ENCODE measurements around the gene C16orf54. TPM values are rescaled to one million over a fixed set of nuclear protein-coding genes. Genes with fewer than 3 reads are reported as not detected.
A peak's percentile ranks its signal among the peaks of the same experiment; 100 is the strongest.

The C16orf54 gene
- total and polyA plus RNA-seq, 9 of the 15 experiments (the other 6 are each of a cell fraction or from before 2014, with no cell fraction given): 0.09 TPM; not detected in 8

GRCh38 chr16:29710227-29711219 lies 35.3 kb downstream of the C16orf54 start (continued):
- TF ChIP-seq, protein P1, sequence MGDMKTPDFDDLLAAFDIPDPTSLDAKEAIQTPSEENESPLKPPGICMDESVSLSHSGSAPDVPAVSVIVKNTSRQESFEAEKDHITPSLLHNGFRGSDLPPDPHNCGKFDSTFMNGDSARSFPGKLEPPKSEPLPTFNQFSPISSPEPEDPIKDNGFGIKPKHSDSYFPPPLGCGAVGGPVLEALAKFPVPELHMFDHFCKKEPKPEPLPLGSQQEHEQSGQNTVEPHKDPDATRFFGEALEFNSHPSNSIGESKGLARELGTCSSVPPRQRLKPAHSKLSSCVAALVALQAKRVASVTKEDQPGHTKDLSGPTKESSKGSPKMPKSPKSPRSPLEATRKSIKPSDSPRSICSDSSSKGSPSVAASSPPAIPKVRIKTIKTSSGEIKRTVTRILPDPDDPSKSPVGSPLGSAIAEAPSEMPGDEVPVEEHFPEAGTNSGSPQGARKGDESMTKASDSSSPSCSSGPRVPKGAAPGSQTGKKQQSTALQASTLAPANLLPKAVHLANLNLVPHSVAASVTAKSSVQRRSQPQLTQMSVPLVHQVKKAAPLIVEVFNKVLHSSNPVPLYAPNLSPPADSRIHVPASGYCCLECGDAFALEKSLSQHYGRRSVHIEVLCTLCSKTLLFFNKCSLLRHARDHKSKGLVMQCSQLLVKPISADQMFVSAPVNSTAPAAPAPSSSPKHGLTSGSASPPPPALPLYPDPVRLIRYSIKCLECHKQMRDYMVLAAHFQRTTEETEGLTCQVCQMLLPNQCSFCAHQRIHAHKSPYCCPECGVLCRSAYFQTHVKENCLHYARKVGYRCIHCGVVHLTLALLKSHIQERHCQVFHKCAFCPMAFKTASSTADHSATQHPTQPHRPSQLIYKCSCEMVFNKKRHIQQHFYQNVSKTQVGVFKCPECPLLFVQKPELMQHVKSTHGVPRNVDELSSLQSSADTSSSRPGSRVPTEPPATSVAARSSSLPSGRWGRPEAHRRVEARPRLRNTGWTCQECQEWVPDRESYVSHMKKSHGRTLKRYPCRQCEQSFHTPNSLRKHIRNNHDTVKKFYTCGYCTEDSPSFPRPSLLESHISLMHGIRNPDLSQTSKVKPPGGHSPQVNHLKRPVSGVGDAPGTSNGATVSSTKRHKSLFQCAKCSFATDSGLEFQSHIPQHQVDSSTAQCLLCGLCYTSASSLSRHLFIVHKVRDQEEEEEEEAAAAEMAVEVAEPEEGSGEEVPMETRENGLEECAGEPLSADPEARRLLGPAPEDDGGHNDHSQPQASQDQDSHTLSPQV (IDR thresholded peaks at IDR 0.05): peak; percentile 76
- peak; percentile 51 for TF ChIP-seq CXXC5 (CRISPR knock-in tag; IDR thresholded peaks at IDR 0.05)
- TF ChIP-seq SMARCA4 (IDR thresholded peaks at IDR 0.05): 0 out of 2 replicates have a peak, but pooled peaks have one; percentile 11
- no peak for TF ChIP-seq SNRNP70 (optimal IDR thresholded peaks at IDR 0.05; ENCODE audit: low read depth, low read length)
- TF ChIP-seq TEAD1 (CRISPR knock-in tag; IDR thresholded peaks at IDR 0.05): 0 out of 4 replicates have a peak, but pooled peaks of 1 of the 2 experiments have one; percentile 40
- TF ChIP-seq KDM1A (IDR thresholded peaks at IDR 0.05): peak; percentile 73 to 75
- peak; percentile 90 for TF ChIP-seq ESRRA (IDR thresholded peaks at IDR 0.05; ENCODE audit: borderline replicate concordance, low read depth)
- TF ChIP-seq NR2C2 (CRISPR knock-in tag; IDR thresholded peaks at IDR 0.05): no peak
- TF ChIP-seq NR2C2 (tag; IDR thresholded peaks at IDR 0.05): peak; percentile 45
- TF ChIP-seq VEZF1 (CRISPR knock-in tag; IDR thresholded peaks at IDR 0.05): 0 out of 2 replicates have a peak, but pooled peaks have one; percentile 20
- TF ChIP-seq, protein P2, sequence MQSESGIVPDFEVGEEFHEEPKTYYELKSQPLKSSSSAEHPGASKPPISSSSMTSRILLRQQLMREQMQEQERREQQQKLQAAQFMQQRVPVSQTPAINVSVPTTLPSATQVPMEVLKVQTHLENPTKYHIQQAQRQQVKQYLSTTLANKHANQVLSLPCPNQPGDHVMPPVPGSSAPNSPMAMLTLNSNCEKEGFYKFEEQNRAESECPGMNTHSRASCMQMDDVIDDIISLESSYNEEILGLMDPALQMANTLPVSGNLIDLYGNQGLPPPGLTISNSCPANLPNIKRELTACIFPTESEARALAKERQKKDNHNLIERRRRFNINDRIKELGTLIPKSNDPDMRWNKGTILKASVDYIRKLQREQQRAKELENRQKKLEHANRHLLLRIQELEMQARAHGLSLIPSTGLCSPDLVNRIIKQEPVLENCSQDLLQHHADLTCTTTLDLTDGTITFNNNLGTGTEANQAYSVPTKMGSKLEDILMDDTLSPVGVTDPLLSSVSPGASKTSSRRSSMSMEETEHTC (IDR thresholded peaks at IDR 0.05): peak; percentile 77
- TF ChIP-seq CHAMP1 (IDR thresholded peaks at IDR 0.05): 0 out of 2 replicates have a peak, but pooled peaks have one; percentile 32
- TF ChIP-seq L3MBTL2 (IDR thresholded peaks at IDR 0.05): peak; percentile 96
- TF ChIP-seq, protein P3, sequence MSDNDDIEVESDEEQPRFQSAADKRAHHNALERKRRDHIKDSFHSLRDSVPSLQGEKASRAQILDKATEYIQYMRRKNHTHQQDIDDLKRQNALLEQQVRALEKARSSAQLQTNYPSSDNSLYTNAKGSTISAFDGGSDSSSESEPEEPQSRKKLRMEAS (CRISPR knock-in tag; IDR thresholded peaks at IDR 0.05): peak; percentile 83
